Measurements from ENCODE around the gene LDLRAD3.

DNA sequence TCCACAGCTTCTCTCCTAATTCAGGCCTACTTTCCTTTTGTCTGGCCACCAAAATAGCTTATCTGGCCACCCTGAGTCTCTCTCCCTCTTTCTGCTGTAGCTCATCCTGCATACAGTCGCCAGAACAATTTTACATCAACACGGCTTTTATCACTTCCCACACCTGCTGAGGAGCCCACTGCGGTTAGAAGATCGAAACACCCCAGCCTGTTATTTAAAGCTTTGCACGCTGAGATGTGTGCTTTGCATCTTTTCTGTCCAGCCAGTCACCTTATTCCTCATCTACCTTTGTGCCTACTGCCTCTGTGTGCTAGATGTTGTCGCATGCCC is 249.4 kb downstream of the LDLRAD3 start:
- TF ChIP-seq, protein P1, sequence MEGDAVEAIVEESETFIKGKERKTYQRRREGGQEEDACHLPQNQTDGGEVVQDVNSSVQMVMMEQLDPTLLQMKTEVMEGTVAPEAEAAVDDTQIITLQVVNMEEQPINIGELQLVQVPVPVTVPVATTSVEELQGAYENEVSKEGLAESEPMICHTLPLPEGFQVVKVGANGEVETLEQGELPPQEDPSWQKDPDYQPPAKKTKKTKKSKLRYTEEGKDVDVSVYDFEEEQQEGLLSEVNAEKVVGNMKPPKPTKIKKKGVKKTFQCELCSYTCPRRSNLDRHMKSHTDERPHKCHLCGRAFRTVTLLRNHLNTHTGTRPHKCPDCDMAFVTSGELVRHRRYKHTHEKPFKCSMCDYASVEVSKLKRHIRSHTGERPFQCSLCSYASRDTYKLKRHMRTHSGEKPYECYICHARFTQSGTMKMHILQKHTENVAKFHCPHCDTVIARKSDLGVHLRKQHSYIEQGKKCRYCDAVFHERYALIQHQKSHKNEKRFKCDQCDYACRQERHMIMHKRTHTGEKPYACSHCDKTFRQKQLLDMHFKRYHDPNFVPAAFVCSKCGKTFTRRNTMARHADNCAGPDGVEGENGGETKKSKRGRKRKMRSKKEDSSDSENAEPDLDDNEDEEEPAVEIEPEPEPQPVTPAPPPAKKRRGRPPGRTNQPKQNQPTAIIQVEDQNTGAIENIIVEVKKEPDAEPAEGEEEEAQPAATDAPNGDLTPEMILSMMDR (IDR thresholded peaks at IDR 0.05; ENCODE audit: low read depth, low read length, poor library complexity, severe bottlenecking), result no peak
- TF ChIP-seq EZH2phosphoT487 (IDR thresholded peaks at IDR 0.05; ENCODE audit: borderline replicate concordance, low read length), result no peak

Measured in DOHH2 (cell line).